NCI-H1417 treated with DMSO at 0.1 percent for 48 hours (cell line): Measurements from ENCODE around the gene SLC38A8.

Experiments used
- DNase-seq: peaks from one replicate; lab custom pipeline; 2025; lab: John Stamatoyannopoulos, UW

The SLC38A8 gene

DNA sequence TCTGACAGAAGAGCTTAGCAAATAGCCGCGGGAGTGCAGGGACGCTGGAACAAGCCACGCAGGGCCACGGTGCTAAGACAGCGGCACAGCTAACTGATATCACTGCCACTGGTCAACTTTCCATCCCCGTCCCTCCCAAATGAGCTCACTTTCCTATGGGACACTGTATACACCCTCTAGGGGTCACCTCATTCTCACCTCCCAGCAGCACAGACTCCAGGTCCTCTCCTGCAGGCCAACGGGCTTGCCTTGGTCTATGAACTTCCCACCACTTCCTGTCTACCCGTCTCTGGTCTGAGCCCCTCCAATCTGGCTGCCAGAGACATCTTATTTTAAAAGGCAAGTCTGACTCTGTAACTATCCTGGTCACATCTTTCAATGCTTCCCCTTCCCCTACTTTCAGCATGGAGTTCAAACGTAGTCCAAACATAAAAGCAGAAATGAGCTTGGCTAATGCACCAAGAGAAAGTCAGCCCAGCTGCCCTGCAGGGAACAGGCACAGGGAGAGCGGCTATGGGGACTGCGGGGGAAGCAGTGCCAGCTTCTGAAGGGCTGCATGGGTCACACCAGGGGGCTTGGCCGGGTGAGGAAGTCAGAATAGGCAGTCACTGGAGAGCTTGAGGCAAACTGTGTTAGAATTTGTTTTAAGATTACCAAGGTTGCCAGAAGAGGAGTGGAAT, 26.3 kb upstream of the SLC38A8 start:
- no peak for DNase-seq

DNA sequence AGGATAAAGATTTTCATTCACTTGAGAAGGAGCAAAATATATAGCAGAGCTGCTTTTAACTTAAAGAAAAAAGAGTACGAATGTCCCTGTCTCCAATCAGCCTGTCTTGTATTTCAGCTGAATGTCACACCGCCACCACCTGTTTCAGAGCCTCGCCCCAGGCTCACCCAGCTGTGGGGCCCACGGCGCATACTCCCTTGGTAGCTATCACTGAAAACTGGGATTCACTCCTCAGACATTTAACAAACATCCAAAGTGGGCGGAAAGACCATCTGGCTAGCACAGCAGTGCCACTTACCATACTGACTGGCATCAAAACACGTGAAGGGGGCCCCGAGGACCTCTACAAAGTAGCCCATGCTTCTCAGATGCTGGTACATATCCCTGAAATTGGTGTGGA, 25.4 kb upstream of the SLC38A8 start:
- no peak for DNase-seq

DNA sequence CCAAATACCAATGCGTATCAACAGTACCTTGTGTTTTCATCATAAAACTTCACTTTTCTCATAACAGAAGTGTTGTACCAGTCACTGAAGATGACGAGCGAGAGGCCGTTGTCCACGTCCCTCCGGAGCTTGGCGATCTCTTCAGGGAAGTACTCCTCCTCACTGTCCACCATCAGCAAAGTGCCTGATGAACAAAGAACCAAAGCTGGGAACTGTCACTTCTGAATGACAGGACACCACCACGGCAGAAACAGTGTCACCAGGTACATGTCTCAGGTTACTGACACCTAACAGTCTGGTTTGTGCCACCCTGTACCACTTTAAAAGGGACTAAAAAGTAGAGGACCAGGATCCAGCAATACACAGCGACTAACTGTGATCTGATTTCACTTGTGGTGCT, 25.0 kb upstream of the SLC38A8 start:
- no peak for DNase-seq

DNA sequence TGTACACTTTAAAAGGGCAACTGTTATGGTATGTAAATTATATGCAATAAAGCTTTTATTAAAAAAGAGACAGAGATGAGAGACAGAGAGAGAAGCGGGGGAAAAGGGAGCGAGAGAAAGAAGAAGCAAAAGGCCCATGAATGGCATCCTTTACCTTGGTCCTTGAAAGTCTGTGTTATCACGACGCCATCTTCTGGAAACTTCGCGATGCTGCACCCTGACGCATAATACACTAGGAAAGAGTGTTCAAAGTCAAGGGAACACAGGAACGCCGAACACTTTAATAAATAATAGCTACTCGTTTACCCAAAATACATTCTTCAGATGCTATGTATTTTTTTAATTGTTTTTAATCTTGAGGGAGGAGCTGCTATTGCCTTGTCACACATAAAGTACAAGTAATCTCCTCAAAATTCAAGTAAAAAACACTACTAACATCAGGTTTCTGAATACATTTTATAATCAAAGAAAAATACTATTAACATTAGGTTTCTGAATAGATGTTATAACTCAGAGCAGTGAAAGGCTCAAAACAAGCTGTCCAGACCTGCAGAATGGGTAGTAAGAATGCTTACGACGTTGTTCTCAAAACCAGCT, 23.0 kb upstream of the SLC38A8 start:
- no peak for DNase-seq

DNA sequence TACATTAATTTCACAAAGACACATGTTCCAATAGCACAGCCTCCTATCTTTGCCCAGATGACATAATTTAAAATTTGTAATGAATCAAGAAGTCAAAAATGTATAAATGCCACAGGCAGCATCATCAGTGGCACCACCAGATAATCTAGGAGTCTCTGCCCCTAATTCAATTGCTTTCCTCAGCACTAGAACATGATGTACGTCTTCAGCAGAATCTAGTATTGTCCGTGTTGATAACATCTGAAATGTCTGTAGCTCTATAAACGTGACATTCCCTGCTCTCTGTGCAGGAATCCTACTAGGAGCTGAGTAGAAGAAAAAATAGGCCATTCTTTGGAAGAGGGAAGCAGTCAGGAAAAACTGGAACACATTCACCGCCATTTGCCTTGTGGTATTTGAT, 21.4 kb upstream of the SLC38A8 start:
- DNase-seq: no peak

DNA sequence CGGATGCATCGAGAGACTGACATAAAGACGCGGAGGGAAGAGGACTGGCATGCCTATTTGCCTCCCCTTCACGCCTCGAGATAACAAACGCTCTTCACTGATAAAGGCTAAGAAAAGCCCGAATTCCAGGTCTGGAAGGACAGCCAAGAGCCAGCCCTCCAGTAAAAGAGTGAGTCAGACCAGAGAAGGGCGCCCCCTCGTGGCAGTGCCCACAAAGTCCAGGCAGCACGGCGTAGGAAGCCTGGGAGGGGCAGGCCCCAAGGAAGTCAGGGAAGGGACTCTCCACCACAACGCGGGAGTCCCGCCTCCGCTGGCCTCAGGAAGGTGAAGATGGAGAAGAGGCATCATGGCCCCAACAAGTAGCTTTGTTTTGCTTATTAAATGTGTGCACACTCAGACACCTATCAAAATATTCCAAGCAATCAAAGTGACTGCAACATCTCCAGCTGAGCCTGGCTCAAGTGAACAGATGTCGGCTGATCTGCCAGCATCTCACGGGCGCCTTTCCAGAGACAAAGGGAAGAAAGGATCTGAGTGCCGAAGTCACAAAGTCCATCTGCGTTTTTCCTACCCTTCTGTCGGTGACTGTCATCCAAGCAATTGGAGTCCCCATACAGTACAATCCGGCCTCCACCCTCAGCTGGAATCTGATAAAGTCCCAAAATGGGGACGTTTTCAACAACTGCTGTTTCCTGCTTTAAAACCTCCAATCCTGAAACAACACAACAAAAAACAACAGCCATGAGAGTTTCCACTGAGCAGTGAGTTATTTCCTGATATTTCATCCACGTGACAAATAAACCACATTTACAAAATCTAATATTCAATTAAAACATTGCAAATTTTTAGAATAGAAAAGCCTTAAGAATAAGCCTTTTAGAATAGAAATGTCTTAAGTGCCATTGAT, 20.4 kb upstream of the SLC38A8 start:
- DNase-seq: no peak

DNA sequence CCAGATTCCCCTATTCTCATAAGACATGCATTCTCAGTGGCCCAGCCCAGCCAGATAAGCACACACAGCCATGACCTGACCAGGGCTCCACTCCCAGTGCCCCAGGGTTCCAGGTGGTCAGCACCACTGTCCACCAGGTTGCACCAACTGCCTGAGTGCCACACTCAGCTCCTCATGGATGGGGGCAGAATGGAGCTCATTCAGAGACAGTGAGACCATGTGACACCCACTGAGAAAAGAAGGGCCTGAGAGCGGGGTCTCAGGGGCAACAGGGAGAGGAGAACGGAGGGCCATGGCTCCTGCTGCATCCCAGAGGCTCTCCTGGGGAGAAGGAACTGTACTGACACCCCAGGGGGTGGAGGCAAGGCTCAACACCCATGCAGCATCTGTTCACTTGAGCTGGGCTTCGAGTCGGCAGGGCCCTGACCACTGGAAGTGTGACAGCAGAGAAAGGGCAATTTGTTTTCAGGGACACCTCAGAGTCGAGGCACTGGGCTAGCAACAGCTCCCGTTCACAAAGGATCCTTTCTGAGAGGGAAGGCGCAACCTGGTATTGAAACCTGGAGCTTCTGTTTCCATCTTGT, 18.7 kb upstream of the SLC38A8 start:
- DNase-seq: no peak

DNA sequence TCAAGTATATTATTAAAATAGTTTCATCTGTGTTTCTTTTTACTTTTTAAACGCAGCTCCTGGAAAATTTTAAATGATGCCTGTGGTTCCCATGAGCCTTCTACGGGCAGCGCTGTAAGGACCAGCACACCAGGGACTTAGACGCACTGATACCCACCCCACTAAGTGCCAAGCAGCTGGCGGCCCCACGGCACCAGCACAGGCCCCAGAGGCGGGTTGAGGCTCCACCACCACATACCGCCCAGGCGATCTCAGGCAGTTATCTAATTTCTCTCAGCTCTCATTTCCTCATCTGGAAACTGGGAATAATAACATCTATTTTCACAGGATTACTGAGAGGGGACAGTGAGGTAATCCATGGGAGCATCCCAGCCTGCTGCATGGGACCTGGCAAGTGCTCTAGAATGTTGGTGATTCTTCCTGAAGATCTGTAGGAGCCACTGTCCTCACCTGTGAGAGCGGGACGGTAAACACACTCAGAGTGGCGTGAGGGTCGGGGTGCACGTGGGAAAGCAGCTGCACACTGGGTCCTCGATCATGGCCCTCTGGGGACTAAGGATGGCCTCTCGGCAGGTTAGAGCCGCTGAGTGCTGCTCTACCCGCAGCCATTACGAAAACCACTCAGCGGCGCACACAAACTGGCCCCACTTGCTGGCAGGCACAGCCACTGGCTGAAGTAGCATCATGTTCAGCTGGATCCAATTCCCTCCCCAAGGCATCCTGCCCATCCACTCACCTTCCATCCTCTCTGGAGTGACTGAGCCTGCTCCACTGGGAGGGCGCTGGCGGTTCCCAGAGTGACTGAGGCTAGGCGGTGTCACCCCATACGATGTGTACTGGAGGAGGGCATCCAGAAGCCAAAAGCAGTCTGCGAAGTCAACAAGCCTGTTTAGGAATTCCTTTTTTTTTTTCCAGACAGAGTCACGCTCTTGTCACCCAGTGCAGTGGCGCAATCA, 17.6 kb upstream of the SLC38A8 start:
- DNase-seq: no peak

DNA sequence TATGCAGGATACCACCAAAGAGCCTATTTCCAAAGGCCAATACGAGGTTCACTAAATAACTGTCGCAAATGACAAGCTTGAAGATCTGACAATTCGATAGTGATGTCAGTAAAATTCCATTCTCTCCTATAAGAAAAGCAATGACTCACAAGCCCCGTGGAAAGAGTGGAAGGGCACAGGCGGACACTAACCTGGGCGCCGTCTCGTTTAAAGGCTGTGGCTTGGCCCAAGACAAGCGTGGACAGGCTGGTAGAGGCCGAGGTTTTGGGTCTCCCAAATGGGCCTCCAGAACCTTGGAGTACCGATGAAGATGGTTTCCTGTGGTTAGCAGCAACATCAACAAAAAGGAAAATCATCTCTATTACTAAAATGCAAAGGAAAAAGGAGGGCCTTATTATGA, 16.5 kb upstream of the SLC38A8 start:
- no peak for DNase-seq

DNA sequence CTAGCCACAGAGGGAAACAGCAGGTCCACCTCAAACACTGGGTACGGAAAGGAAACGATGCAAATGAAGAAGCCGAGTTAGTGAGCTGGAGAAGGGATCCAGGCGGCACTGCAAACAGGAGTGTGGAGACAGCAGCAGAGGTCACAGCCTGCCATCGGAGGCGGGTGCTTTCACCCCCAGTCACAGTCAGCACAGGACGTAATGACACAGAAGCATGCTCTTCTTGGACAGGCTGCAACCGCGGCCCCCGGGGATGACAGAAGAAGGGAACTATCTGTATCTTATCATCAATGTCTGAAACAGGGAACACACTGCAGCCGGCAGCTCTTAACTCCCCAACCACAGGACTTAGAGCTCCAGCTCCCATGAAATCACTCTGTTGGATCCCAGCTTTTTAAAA, 16.1 kb upstream of the SLC38A8 start:
- no peak for DNase-seq

DNA sequence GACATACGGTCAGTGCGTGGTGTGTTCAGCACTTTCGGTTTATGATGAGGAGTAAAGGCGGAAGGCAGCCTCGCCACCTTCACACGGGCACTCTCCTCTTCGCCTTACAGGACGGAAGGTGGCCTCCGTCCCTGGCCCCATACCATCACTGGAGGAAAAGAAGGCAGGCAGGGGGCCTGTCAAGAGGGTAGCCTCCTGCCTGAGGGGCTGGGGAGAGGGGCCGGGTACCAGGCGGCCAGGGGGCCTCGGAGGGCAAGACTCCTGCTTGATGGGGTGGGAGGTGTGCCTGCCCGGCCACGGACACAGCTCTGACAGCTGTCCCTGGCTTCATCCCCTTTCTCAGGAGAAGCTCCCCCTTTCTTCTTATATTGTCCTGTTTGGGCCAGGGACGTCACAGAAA, 15.6 kb upstream of the SLC38A8 start:
- no peak for DNase-seq

DNA sequence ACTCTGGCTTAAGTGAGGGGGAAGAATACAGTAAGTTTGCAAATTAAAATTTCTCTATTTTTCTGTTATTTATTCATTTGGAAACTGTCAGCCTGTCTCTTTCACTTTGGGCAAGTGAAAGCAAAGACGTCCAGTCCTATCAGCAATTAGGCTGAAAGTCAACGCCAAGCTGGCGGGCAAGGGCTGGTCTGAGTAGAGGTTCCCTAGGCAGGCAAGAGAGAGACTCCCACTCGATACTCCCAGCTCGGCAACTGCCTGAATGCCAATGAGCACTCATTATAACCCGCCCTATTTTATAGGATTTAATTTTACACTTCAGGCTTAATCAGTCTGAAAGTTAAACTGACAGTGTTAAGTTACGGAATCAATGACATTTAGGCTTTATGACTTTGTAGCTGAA, 14.3 kb upstream of the SLC38A8 start:
- DNase-seq: no peak

DNA sequence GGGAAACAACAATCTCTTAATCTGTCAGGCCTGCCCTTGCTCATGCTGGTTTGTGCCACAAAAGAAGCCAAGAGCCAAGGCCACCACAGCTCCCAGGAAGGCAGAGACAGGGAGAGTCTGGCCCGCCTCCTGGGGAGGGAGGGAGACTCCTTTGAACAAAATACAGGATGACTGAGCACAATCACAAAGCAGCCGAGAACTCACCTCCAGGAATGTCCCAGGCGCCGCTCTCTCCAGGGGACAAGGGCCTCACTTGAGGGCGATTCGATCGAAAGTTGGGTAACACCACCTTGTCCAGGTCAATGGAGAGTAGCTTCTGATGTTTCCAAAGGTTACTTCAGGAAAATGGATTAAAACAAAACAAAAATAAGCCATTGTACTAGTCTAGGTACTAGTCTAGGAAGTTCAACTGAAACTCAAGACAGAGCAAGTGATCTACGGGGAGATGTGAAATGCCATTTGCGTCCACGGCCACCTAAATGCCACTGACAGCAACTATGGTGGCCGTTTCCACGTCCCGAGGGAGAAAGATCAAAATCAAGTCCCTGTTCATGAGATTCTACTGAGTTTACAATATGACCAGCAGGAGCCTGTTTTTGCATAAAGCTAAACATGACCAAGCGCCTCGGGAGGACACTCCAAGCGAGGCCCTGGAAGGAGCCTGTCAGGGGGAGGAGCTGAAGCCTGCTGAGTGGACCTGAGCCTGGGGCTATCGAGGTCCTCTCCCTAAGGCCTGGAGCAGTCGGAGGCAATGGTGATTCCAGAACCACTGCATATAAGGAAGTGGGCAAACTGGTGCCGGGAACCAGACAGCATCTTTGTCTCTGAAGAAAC, 13.4 kb upstream of the SLC38A8 start:
- DNase-seq: no peak

DNA sequence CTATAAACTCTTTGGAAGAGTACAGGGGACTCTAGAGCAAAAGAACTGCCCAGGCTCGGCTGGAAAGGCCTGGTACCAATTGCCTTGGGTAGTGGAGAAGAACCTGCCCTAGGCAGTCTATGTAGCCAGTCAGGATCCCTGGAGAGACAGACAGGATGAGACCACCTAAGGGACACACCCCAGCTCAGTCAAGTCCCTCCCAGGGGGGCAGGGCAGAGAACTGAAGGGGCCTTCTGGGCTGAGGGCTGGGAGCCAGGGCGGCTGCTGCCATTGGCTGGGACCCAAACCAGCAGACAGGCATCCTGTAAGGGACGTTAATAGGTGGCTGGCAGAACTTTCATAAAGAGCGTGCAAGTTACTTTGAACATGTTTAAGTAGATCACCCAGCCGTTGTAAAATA, 12.8 kb upstream of the SLC38A8 start:
- no peak for DNase-seq

DNA sequence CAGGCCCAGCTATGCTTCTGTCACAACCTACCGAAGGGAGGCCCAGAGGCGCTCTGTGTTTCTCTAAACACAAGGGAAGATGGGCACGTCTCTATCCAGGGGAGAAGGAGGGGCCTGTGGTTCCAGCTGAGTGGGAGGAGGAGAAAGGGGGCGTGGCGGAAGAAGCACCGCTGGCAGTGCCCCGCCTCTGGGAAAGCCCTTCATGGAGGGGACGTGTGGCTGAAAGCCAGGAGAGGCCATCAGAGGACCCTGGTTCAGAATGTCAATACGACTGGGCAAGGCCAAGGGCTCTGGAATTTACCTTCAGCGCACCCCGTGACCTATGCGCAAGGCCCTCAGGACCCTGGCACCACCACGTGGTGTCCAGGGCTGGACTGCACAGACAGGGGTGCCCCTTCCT, 12.3 kb upstream of the SLC38A8 start:
- DNase-seq: no peak

DNA sequence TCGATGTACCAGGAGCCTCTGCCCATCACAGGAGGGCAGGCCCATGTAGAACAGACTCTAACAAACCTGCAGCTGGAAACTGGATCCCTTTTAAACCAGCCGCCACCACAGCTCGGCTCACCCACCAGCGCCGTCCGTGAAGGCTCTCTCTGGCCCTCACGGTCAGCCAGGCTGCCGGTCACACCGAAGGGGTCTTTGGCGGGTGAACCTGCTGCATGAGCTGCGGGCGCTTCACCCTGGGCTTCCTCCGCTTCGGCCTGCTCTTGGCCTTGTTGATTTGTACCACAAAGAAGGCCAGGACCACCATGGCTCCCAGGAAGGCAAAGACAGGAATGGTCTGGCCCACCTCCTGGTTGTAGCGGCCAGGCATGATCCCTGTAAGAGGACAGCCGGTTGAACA, 11.7 kb upstream of the SLC38A8 start:
- DNase-seq: no peak

DNA sequence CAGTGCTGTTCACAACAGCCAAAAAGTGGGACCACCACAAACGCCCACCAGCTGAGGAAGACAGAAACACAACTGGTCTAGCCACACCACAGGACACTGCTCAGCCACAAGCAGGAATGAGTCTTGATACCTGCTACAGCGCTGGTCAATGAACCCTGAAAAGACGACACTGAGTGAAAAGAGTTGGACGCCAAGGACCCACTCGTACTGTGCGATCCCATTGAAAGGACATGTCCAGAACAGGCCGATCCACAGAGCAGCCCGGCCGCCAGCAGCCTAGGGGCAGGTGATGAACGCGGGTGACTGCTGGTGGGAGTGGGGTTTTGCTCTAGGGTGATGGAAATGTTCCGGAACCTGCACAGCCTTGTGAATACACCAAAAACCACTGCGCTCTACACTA, 10.6 kb upstream of the SLC38A8 start:
- DNase-seq: no peak

DNA sequence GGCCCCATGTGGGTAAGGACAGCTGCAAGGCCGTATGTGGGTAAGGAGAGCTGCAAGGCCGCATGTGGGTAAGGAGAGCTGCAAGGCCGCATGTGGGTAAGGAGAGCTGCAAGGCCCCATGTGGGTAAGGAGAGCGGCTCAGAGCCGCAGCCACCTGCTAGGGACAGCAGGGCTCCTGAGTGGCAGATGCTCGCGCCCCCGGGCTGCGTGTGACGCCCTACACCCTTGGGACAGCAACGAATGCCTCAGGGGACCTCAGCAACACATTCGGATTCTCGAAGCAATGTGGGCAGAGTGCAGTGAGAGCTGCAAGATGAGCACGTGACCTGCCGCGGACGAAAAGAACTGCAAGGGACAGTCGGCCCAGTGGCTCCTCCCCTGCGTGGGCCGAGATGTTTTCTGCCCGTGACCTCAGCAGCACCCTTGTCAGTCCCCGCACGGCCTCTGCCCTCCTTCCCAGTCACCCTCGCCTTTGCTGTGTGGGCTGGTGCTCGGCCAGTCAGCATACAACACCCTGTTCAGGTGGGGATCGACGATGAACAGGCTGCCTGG, 9.6 kb upstream of the SLC38A8 start:
- DNase-seq: no peak

DNA sequence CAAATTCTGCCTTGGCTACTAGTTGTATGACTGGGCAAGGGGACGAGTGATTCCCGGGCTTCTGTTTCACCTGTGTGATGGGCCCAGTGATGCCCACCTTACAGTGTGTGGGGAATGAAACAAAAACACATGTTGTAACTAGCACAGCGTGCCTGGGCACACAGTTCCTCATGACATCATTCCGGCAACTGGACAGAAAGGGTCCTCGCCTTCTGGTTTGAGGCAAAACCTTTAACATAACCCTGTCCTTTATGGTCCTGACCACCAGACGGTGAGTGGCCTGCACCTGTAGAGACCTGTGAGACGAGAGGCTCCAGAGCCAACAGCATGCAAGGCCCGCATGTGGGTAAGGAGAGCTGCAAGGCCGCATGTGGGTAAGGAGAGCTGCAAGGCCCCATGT, 7.7 kb upstream of the SLC38A8 start:
- DNase-seq: no peak

DNA sequence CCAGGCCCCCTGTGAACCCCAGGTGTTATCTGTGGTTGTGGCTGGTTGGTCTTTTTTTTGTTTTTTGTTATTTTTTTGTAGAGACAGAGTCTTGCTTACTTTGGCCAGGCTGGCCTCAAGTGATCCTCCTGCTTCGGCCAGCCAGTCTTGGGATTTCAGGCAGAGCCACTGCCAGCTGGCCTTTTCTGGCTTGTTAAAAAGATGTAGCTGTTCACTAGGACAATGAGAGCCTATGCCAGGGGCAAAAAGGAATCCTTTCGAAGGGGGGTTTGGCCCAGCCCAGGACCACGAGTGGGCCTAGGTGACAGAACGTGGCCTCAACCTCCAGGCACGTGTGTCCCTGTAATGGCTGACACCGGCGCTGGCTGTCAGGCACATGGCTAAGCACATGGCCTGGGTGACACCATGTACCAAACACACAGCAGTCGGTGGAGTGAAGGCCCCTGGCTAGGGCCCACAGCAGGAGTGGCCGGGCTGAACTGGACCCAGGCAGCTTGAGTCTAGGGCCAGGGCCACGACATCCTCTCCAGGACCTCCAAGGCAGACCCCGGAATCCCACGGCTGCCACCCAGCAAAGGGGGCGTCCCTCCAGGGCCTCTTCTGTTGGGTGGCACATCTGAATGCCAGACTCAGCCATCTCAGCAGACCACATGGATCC, 6.9 kb upstream of the SLC38A8 start:
- no peak for DNase-seq
